GM10248 (cell line): ENCODE results near the gene VIPR1.

ENCODE experiments used
- CTCF ChIA-PET: fragments of 300-600 bp; sonication (Branson Sonifier 250); formaldehyde crosslinking; extraction: SDS; loops from one replicate; lab custom pipeline; 2021; ENCODE audit warnings: antibody characterized with exemption; lab: Yijun Ruan, JAX
- POLR2A ChIA-PET: fragments of 350-650 bp; sonication (Branson Sonifier 250); formaldehyde crosslinking; extraction: SDS; loops from one replicate; lab custom pipeline; 2020; ENCODE audit warnings: antibody characterized with exemption; lab: Yijun Ruan, JAX
- DNase-seq: peaks from one replicate; pipeline ENCODE4 v3.0.0; 2012; ENCODE audit errors: extremely low spot score
- TF ChIP-seq, protein P1 (sequence below): IDR thresholded peaks from 2 replicates; pipeline ENCODE4 v1.5.1; 2012; ENCODE audit warnings: mild to moderate bottlenecking, low read depth; ENCODE audit errors: extremely low read depth, missing control alignments, control extremely low read depth

VIPR1 gene

GRCh38 chr3:42532229-42532628 is 29.8 kb downstream of the VIPR1 start:
- ChIA-PET CTCF (interaction anchor here (1.2 to 11.7 kb wide), 2 partner anchors 8 to 18 kb away, joined by 4 to 95 read pairs; no protein-coding TSS in a partner anchor), POLR2A (no interaction called here)
- TF ChIP-seq, protein P1, sequence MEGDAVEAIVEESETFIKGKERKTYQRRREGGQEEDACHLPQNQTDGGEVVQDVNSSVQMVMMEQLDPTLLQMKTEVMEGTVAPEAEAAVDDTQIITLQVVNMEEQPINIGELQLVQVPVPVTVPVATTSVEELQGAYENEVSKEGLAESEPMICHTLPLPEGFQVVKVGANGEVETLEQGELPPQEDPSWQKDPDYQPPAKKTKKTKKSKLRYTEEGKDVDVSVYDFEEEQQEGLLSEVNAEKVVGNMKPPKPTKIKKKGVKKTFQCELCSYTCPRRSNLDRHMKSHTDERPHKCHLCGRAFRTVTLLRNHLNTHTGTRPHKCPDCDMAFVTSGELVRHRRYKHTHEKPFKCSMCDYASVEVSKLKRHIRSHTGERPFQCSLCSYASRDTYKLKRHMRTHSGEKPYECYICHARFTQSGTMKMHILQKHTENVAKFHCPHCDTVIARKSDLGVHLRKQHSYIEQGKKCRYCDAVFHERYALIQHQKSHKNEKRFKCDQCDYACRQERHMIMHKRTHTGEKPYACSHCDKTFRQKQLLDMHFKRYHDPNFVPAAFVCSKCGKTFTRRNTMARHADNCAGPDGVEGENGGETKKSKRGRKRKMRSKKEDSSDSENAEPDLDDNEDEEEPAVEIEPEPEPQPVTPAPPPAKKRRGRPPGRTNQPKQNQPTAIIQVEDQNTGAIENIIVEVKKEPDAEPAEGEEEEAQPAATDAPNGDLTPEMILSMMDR = no peak
- no peak for DNase-seq

GRCh38 chr3:42533161-42533897 is 30.9 kb downstream of the VIPR1 start:
- CTCF ChIA-PET = interaction anchor here (1.2 to 11.7 kb wide), 4 partner anchors 17 to 286 kb away, joined by 3 to 95 read pairs (median 4); no protein-coding TSS in a partner anchor
- POLR2A ChIA-PET = no interaction called here
- TF ChIP-seq, protein P1 = no peak

DNA sequence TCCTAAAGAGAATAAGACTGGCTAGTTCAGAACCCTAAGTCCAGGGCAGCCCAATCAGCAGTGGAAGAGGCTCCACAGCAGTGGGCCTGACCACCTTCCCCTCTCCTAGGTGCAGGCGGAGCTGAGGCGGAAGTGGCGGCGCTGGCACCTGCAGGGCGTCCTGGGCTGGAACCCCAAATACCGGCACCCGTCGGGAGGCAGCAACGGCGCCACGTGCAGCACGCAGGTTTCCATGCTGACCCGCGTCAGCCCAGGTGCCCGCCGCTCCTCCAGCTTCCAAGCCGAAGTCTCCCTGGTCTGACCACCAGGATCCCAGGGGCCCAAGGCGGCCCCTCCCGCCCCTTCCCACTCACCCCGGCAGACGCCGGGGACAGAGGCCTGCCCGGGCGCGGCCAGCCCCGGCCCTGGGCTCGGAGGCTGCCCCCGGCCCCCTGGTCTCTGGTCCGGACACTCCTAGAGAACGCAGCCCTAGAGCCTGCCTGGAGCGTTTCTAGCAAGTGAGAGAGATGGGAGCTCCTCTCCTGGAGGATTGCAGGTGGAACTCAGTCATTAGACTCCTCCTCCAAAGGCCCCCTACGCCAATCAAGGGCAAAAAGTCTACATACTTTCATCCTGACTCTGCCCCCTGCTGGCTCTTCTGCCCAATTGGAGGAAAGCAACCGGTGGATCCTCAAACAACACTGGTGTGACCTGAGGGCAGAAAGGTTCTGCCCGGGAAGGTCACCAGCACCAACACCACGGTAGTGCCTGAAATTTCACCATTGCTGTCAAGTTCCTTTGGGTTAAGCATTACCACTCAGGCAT is 33.7 kb downstream of the VIPR1 start:
- TF ChIP-seq, protein P1 = peak; percentile 33
- peak; percentile 59 for DNase-seq
- ChIA-PET POLR2A (no interaction called here), CTCF (interaction anchor here (1.2 to 11.7 kb wide), 10 partner anchors 11 to 643 kb away, joined by 3 to 95 read pairs (median 4); no protein-coding TSS in a partner anchor)

More at GRCh38 chr3:42533161-42533897, 30.9 kb downstream of the VIPR1 start:
- DNase-seq = no peak

DNA sequence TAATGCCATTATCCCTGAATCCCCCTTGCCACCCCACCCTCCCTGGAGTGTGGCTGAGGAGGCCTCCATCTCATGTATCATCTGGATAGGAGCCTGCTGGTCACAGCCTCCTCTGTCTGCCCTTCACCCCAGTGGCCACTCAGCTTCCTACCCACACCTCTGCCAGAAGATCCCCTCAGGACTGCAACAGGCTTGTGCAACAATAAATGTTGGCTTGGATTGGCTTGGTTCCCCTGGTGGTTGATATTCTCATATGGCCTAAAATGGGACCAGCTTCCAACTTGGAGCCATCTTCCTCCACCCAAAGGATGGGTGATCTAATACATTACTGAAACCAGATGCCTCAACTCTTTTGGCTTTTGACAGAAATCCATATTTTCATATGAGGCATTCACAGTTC is 34.9 kb downstream of the VIPR1 start:
- CTCF ChIA-PET = interaction anchor here (0.7 to 11.7 kb wide), 8 partner anchors 12 to 645 kb away, joined by 3 to 95 read pairs (median 4); no protein-coding TSS in a partner anchor
- TF ChIP-seq, protein P1 = no peak
- no peak for DNase-seq
- POLR2A ChIA-PET = no interaction called here

DNA sequence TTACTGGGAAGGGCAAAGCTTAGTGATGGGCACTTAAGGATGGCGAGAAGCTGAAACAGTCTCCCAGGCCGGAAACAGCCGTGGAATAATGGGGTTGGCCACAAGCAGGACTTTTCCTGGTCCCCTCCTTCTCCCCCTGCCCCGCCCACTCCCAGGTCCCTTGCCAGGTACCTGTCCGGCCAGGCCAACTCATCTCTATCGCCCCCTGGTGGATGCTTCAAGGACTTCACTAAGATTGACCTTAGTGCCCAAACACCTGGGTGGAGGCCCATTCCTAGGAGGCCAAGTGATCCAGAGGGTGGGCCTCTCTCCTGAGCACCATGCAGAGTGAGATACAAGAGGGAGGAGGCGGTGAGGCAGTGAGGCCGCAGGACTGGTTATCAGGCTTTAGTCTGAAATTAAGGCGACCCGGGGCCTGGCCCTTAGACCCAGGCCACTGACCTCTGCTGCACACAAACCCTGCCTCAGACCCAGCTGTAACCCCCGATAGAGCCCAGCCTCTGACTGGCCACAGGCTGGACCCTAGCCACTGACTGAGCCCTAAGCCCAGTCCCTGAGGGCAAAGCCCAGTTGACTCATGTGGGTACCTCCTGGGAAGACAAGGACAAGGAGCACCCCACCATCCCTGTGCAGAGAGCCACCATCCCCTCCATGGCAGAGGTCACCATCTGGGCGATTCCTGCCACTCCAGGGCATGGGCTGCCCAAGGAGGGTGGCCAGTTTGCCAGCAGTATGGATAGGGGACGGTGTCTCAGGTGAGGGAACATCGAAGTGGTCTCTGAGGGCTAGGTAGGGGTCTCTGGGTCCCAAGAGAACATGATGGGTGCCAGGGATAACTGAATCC is 37.6 kb downstream of the VIPR1 start:
- peak; percentile 81 for DNase-seq
- TF ChIP-seq, protein P1 = peak; percentile 80
- CTCF ChIA-PET = interaction anchor here (0.6 to 11.7 kb wide), 14 partner anchors 8 to 324 kb away, joined by 3 to 95 read pairs (median 4); partner anchors contain the start of gene VIPR1
- POLR2A ChIA-PET = no interaction called here
